GM18868 (cell line): ENCODE results near the gene RRAGD.
"Not testable (repeated sequence)": the region's sequence is repeated elsewhere in the genome, so short reads cannot be mapped to it uniquely, and the experiment has no call there.

Experiments used
- ATAC-seq: cut with Tn5 transposase; IDR thresholded peaks from one replicate; pipeline ENCODE4 v1.9.1; 2021; ENCODE audit warnings: mild to moderate bottlenecking, moderate library complexity; ENCODE audit not compliant: unreplicated experiment

RRAGD gene

GRCh38 chr6:89413006-89413400, 930 bp upstream of the RRAGD start:
- no peak for ATAC-seq

- peak; percentile 38 for ATAC-seq
These were observed 665 bp downstream of the RRAGD start for GRCh38 chr6:89411145-89412070.

DNA sequence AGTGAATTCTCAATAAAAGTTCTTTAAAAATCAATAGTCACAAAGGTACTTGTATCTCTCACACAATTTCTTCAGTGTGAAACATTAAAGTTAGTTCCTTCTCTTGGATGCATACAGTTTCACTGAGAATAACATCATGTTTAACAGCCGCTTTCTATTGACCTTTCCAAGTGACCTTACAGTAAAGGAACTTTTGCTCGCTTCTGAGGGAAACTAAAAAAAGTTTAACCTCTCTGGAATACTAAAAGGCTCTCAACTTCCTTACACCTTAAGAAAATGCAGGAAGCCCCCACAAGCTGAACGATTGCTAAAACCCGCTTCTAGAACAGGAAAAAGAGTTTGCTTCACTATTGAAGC, 1.3 kb downstream of the RRAGD start:
- no peak for ATAC-seq

DNA sequence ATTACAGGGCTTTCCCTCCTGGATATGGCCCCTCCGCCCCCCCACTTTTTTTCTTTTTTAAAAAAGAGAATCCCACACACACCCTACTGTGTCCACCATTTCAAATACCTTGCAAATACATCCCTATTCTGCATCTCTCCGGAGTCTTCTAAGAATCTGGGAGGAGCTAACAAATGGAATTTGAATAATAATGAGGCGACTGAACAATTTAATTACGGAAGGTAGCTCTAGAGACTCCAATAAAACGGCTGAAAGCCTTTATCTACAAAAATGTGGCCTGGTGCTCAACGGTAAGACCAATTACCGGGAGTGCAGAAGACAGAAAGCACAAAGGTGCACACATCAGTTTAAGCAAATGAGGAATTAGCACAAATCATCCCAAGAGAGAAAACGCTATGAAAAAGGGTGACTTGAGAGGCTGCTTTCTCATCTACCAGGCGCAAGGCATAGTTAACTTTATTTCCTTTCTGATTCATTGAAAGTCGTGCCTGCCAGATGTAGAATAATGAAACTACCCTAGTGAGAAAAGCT, 1.8 kb downstream of the RRAGD start:
- ATAC-seq = no peak

GRCh38 chr6:89409461-89410035, 2.5 kb downstream of the RRAGD start:
- no peak for ATAC-seq

DNA sequence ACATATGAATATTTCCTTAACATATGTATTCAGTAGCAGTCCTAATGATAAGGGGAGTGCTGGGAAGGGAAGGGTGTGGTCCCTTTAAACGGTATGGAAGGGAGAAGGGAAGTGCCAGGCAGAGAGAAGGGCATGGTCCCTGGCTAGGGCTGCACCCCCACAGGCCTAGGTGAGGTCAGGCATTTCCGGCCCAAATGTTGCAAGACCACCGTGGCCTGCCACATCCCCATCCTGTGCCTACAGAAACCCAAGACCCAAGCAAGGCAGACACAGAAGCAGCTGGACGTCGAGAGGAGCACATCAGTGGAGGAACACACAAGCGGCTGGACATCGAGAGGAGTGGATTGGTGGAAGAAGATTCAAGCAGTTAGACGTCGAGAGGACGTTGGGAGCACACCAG, 5.9 kb downstream of the RRAGD start:
- no peak for ATAC-seq

DNA sequence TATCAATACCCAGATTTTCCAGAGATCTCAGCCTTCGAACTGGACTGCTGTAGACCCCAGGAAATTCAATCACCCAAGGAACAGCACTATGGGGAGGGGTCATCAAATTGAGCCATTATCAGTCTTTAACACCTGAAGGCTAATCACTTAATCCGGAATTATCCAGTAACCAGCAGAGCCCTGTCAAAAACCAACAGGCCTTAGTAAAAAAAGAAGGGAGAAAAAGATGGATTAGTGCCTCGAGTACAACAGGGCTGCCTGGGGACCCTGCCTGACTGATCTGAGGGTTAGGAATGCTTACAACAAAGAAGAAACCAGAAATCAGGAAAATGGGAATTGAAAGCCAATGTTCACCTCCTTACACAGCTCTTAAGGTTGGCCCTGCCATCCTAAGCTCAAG, 7.6 kb downstream of the RRAGD start:
- no peak for ATAC-seq

GRCh38 chr6:89402776-89403175, 9.3 kb downstream of the RRAGD start:
- no peak for ATAC-seq

GRCh38 chr6:89400912-89401399, 11.1 kb downstream of the RRAGD start:
- ATAC-seq = no peak

GRCh38 chr6:89400050-89400449, 12.0 kb downstream of the RRAGD start:
- ATAC-seq = no peak

DNA sequence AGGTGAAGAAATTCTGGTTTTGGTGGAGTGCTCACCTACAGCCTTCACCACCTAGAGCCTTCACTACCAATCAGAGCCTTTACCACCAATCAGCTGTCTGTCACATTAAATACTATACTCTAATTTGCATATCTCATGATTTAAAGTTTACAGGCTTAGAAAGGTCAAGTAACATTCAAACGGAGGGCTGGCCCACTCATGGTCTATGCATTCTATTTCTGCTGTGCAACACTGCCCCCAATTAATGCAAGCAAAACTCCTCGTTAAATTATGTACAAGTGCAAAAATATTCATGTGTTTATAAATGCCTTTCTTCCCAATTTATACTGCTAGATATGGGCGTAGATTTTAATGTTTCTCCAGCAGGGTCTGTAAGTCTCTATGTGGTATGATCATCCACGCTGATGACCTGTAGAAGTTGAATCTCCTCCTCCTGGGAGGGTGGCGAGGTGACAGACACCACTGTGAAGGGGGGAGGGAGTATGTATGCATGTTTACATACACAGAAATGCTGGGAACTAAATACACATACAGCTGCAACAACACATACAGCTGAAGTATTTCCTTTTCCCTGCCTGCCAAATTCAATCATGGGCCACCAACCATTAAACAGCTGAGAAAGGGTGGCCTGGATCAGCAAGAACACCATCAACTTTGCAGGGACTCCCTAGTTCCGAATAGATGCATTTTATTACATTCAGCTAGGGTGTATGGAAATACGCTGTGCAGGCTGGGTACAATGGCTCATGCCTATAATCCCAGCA, 13.1 kb downstream of the RRAGD start:
- no peak for ATAC-seq

GRCh38 chr6:89397884-89398283, 14.2 kb downstream of the RRAGD start:
- ATAC-seq = not testable (repeated sequence)

- no peak for ATAC-seq
These were observed 18.4 kb downstream of the RRAGD start for GRCh38 chr6:89393659-89394058.

GRCh38 chr6:89392823-89393222, 19.2 kb downstream of the RRAGD start:
- ATAC-seq = no peak

- ATAC-seq = no peak
These were observed 23.2 kb downstream of the RRAGD start for GRCh38 chr6:89388846-89389245.

GRCh38 chr6:89387516-89388201, 24.4 kb downstream of the RRAGD start:
- peak; percentile 89 for ATAC-seq

DNA sequence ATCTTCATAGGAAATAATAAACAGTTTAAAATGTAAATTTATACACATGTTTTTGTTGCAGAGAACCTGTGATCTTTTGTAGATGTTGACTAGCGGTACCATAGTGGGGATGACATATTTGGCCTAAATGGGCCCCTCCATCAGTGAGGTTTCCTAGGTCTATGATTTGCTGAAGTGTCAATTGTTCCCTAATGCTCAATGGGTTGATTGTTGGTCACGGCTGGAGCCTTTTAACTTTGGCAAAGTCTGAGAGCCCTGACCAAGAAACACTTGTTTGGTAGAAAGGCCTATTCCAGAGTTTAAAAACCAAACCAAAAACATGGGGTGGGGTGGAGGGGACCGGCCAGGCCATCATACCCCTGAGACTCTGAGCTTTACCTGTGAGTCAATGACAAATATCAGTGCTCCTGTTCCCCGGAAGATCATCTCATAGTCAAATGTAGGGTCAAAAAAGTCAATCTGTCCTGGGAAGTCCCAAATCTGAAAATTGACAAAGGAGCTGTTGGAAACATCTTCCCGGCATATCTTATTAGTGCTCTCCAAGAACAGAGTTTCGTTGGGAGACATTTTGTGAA, 25.1 kb downstream of the RRAGD start:
- ATAC-seq = peak; percentile 19

- ATAC-seq = no peak
These were observed 26.2 kb downstream of the RRAGD start for GRCh38 chr6:89385846-89386245.

DNA sequence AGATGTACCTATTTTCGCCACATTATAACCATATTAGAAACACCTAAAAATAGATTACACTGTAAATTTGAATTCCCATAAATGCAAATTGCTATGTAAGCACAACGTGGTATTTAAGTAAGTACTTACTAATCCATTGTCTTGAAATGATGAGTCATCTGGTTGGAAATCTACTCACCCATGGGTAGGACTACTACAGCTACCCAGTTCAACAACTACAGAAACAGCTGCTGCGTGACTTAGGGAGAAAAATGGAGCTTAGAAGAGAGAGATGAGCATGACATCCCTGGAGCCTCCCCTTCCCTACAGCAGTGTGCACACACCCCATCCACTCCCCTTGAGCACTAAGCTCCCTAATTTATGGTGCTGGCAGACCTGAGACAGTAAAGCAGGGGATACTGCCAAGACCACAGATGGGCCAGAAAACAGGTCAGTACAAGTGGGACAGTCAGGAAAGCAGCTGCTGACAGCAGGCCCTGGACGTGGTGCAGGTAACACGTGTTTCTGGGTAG, 26.9 kb downstream of the RRAGD start:
- peak; percentile 52 for ATAC-seq

DNA sequence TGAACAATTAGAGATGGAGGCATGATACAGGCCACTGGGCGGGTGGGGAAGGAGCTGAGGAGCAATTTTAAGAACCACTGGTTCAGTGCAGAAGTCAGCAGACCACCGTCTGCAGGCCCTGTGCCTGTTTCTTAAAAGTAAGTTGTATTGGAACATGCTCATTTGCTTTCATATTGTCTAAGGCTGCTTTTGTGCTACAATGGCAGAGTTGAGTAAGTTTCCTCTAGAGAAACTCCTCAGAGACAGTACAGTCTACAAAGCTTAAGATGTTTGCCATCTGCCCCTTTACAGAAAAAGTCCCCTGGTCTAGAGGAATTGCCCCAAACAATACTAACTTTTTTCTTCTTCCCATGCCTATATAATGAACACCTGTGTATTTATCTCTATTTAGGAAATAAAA, 31.0 kb downstream of the RRAGD start:
- ATAC-seq = no peak
